ENCODE data around the gene PPP2R2C. TPM values are rescaled to one million over a fixed set of nuclear protein-coding genes. Genes with fewer than 3 reads are reported as not detected.

The PPP2R2C gene
- total RNA-seq, 1 experiment from 2014 or later: 32.9 TPM

- Histone ChIP-seq H3K4me1 (ENCODE audit: control insufficient read depth in 1 of 2, insufficient read depth in 2 of 2, low read length in 2 of 2) (no peaks in the 10 kb centered on the region), H3K79me2 (ENCODE audit: insufficient read depth, low read length) (no peaks in the 10 kb centered on the region), H3K9me3 (ENCODE audit: control insufficient read depth in 1 of 2, insufficient read depth in 1 of 2, low read depth in 1 of 2, low read length in 2 of 2) (0 out of 4 replicates have a peak, but pooled peaks cover 0 to 5% of the 10 kb centered on the region in 2 experiments), H3K36me3 (ENCODE audit: control insufficient read depth in 1 of 2, insufficient read depth in 2 of 2, low read length in 2 of 2) (no peaks in the 10 kb centered on the region), H3K9ac (ENCODE audit: low read length) (no peak overlapping the region), H3K9me2 (ENCODE audit: insufficient read depth) (no peaks in the 10 kb centered on the region), H2AFZ (ENCODE audit: low read depth, low read length, poor library complexity, severe bottlenecking) (no peak overlapping the region), H3K27me3 (ENCODE audit: insufficient read depth, low read length) (no peaks in the 10 kb centered on the region; the same call in 1 of the 2 replicates), H3K4me3 (replicated peaks in 1 of 2; ENCODE audit: low read depth in 1 of 2, low read length in 2 of 2) (no peak overlapping the region), H3K27ac (ENCODE audit: low read depth, low read length) (no peak overlapping the region), H4K20me1 (ENCODE audit: insufficient read depth) (no peaks in the 10 kb centered on the region), H3K4me2 (ENCODE audit: low read length) (no peak overlapping the region)
- TF ChIP-seq JUND (IDR thresholded peaks at IDR 0.05): no peak
- TF ChIP-seq REST (IDR thresholded peaks at IDR 0.05; ENCODE audit: low read depth): no peak
- intact Hi-C loops (cut with micrococcal nuclease): no loop called here
- ChIA-PET CTCF (no interaction called here), RAD21 (ENCODE audit: low non-redundant PET in 1 of 2, low total read pairs in 2 of 2, uncharacterized antibody in 2 of 2, unreplicated experiment in 2 of 2) (no interaction called here), POLR2A (no interaction called here)
- BruUV-seq (replicated peaks): no TSS peak
- ATAC-seq (no peak), DNase-seq (ENCODE audit: low read depth, low spot score) (no peak)
Measured at GRCh38 chr4:6489927-6490326, 17.5 kb upstream of the PPP2R2C start.

GRCh38 chr4:6487466-6487865 is 15.1 kb upstream of the PPP2R2C start:
- H3K27me3 ChIP-seq (ENCODE audit: insufficient read depth, low read length): no peaks in the 10 kb centered on the region; the same call in 1 of the 2 replicates
- H3K79me2 ChIP-seq (ENCODE audit: insufficient read depth, low read length): no peaks in the 10 kb centered on the region
- ATAC-seq: no peak
- no peaks in the 10 kb centered on the region for H3K9me2 ChIP-seq (ENCODE audit: insufficient read depth)
- H3K4me1 ChIP-seq (ENCODE audit: control insufficient read depth in 1 of 2, insufficient read depth in 2 of 2, low read length in 2 of 2): no peaks in the 10 kb centered on the region
- H3K36me3 ChIP-seq (ENCODE audit: control insufficient read depth in 1 of 2, insufficient read depth in 2 of 2, low read length in 2 of 2): no peaks in the 10 kb centered on the region
- CTCF ChIA-PET: no interaction called here
- no peak for DNase-seq (ENCODE audit: low read depth, low spot score)
- H3K9ac ChIP-seq (ENCODE audit: low read length): no peak overlapping the region
- H4K20me1 ChIP-seq (ENCODE audit: insufficient read depth): no peaks in the 10 kb centered on the region
- TF ChIP-seq ATF3 (IDR thresholded peaks at IDR 0.05) (no peak), CBX3 (IDR thresholded peaks at IDR 0.05; ENCODE audit: low read depth) (no peak), POLR2AphosphoS5 (IDR thresholded peaks at IDR 0.05; ENCODE audit: low read depth, low read length) (no peak), EGR1 (IDR thresholded peaks at IDR 0.05; ENCODE audit: low read depth) (no peak), SIN3A (IDR thresholded peaks at IDR 0.05; ENCODE audit: low read depth) (no peak), JUND (IDR thresholded peaks at IDR 0.05) (no peak), SRF (IDR thresholded peaks at IDR 0.05; ENCODE audit: low read depth) (no peak), ELF1 (IDR thresholded peaks at IDR 0.05; ENCODE audit: borderline replicate concordance, low read depth) (no peak), EZH2 (IDR thresholded peaks at IDR 0.05) (no peak), CTCF (IDR thresholded peaks at IDR 0.05 in 2 of 3, conservative IDR thresholded peaks at IDR 0.05 in 1 of 3; ENCODE audit: borderline replicate concordance in 1 of 3, insufficient read depth in 1 of 3, low read depth in 2 of 3, low read length in 2 of 3) (no peak), CEBPB (IDR thresholded peaks at IDR 0.05; ENCODE audit: low read depth) (no peak), SP1 (IDR thresholded peaks at IDR 0.05; ENCODE audit: low read depth) (no peak), ZBTB33 (IDR thresholded peaks at IDR 0.05; ENCODE audit: extremely low read depth, insufficient replicate concordance, low read length) (no peak)
- no peak overlapping the region for H3K4me3 ChIP-seq (replicated peaks in 1 of 2; ENCODE audit: low read depth in 1 of 2, low read length in 2 of 2)
- RAD21 ChIA-PET (ENCODE audit: low non-redundant PET in 1 of 2, low total read pairs in 2 of 2, uncharacterized antibody in 2 of 2, unreplicated experiment in 2 of 2): no interaction called here
- BruUV-seq (replicated peaks): no TSS peak
- H3K4me2 ChIP-seq (ENCODE audit: low read length): no peak overlapping the region
- intact Hi-C loops (cut with micrococcal nuclease): no loop called here
- H3K9me3 ChIP-seq (ENCODE audit: control insufficient read depth in 1 of 2, insufficient read depth in 1 of 2, low read depth in 1 of 2, low read length in 2 of 2): 0 out of 4 replicates have a peak, but pooled peaks cover 0 to 5% of the 10 kb centered on the region in 2 experiments
- no peak overlapping the region for H2AFZ ChIP-seq (ENCODE audit: low read depth, low read length, poor library complexity, severe bottlenecking)
- POLR2A ChIA-PET: no interaction called here
- no peak overlapping the region for H3K27ac ChIP-seq (ENCODE audit: low read depth, low read length)

Data from HCT116 (cell line).